Fibroblast of the aortic adventitia (primary cell): Measurements from ENCODE around the gene CMPK1. TPM values are rescaled to one million over a fixed set of nuclear protein-coding genes. Genes with fewer than 3 reads are reported as not detected.

Experiments used
- DNase-seq: peaks from one replicate; pipeline ENCODE4 v3.0.0-alpha.2; 2010; ENCODE audit warnings: low read depth
- H3K4me3 ChIP-seq: 2 replicates; pipeline ENCODE4 v1.5.1; 2011; ENCODE audit warnings: low read depth, mild to moderate bottlenecking, control low read depth, low read length, moderate library complexity
- CTCF ChIP-seq: IDR thresholded peaks from 2 replicates; pipeline ENCODE4 v1.5.1; 2011; ENCODE audit warnings: mild to moderate bottlenecking, low read length, control low read depth, inconsistent platforms; ENCODE audit not compliant: insufficient read depth
- total RNA-seq: library from RNA; depleted of rRNA; stranded (reverse); fragments of >200 nt; gene quantifications from 2 replicates; pipeline ENCODE4 v1.2.3, GENCODE V29; 2012; ENCODE audit warnings: low replicate concordance

Gene CMPK1
- total RNA-seq, 1 donor = 138 TPM

DNA sequence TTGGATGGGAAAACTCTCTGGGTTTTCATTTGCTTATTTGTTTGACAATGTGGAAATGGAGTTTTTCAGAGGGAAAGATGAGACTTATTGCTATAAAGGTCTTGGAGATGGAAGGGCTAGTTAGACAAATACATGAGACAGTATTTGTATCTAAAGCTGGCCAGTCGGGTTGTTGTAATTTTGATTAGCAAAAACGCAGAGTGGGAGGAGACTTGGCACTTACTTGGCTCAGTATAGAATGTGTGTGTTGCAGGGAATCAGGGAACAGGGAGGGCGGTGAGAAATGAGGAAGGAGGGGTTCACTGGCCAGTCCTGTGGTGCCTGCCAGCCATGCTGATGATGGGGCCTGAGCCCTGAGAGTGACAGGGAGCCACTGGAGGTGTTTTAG lies 76.5 kb downstream of the CMPK1 start:
- no peak overlapping the region for H3K4me3 ChIP-seq
- DNase-seq = no peak
- no peak for TF ChIP-seq CTCF

GRCh38 chr1:47411436-47411835 lies 77.8 kb downstream of the CMPK1 start:
- no peak overlapping the region for H3K4me3 ChIP-seq
- DNase-seq = no peak
- no peak for TF ChIP-seq CTCF

DNA sequence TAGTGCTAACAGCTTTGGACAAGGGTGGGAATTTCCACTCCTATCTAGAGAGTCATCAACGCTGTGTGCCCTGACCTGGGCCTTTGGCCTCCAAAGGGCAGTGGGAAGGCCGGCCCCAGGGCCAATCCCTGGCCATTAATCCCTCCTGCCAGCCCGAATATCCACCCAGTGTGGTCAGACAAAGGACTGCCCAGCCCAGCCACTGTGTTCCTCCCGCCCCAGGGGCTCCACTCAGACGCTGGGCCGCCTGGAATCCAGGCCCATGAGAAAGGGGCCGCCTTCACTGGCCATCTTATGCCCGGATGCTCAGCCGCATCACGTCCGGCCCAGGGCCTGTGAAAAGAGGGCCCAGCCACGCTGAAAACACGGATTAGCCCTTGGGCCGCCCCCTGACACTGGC lies 78.8 kb downstream of the CMPK1 start:
- TF ChIP-seq CTCF = no peak
- no peak for DNase-seq
- no peak overlapping the region for H3K4me3 ChIP-seq

GRCh38 chr1:47415728-47416318 lies 82.2 kb downstream of the CMPK1 start, which contains the start of gene FOXE3:
Gene FOXE3 (plus strand): TSS chr1:47416285. CDS start chr1:47416316, 31 bp downstream.
- DNase-seq = no peak
- TF ChIP-seq CTCF = no peak
- peak within 1 kb of the TSS; percentile 50 for H3K4me3 ChIP-seq

DNA sequence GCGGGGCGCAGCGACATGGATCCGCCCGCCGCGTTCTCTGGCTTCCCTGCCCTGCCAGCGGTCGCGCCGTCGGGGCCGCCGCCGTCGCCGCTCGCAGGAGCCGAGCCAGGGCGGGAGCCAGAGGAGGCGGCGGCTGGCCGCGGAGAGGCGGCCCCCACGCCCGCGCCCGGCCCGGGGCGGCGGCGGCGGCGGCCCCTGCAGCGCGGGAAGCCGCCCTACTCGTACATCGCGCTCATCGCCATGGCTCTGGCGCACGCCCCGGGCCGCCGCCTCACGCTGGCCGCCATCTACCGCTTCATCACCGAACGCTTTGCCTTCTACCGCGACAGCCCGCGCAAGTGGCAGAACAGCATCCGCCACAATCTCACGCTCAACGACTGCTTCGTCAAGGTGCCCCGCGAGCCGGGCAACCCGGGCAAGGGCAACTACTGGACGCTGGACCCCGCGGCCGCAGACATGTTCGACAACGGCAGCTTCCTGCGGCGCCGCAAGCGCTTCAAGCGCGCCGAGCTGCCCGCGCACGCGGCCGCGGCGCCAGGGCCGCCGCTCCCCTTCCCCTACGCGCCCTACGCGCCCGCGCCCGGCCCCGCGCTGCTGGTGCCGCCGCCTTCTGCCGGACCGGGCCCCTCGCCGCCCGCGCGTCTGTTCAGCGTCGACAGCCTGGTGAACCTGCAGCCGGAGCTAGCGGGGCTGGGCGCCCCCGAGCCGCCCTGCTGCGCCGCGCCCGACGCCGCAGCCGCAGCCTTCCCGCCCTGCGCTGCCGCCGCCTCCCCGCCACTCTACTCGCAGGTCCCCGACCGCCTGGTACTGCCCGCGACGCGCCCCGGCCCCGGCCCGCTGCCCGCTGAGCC lies 83.0 kb downstream of the CMPK1 start:
- TF ChIP-seq CTCF = no peak
- no peak for DNase-seq

DNA sequence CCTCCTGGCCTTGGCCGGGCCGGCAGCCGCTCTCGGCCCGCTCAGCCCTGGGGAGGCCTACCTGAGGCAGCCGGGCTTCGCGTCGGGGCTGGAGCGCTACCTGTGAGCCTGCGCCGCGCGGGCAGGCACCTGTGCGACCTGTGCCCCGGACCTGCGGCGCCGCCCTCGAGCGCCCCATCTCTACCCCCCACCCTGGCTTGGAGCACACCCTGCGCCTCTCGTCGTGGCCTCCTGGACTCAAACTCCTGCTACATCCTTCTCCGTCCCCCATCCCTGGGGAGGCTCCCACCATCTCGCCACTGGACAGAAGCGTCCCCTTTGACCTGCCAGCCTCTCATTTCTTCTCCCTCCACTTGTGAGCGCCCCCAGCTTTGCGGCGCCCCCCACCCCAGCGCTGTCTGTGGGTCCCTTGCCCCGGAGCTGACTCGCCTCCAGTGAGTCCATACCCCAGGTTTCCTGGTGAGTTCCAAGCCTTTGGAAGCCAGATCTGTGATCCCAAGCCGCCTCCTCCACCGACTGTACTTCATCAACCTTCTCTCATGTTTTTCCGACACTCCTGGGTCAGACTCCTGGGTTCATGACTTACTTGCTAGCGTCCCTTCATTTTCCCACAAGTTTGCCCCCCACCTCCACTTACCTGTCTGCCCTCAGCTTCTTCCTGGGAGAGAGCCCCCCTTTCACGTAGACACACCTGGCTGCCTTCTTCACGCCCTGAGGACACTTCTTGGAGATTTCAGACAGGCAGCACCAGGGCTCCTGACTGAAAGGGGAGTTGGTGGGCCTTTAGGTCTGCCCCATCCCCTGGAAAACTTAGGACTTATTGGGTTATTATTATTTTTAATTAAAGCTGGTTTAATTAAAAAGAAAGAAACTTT lies 83.8 kb downstream of the CMPK1 start:
- no peak for DNase-seq
- no peak overlapping the region for H3K4me3 ChIP-seq
- TF ChIP-seq CTCF = no peak

More for the DNA sequence above, 83.0 kb downstream of the CMPK1 start:
- H3K4me3 ChIP-seq = peak overlapping the region; percentile 50
